ENCODE measurements around the gene ZCWPW1.
"Not testable (repeated sequence)": the region's sequence is repeated elsewhere in the genome, so short reads cannot be mapped to it uniquely, and the experiment has no call there.

ZCWPW1 gene

DNA sequence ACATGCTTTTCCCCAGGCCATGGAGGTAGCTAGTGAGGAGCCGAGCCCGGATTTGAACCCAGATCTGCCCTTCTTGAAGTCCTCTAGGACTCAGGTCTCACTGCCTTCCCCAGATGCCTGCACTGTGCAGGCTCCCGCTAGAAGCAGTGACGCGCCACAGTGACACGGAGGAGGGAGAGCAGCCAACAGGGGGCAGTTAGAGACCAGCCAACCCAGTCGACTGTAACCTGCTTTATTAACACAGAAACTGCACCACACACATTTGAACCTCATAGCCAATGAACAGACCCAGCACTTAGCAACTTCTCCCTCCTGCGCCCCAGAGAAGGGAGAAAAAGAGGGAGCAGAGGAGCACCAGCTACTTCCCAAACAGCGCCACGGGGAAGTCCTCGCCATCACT is 27.8 kb downstream of the ZCWPW1 start:
- DNase-seq (ENCODE audit: low read depth) = no peak

GRCh38 chr7:100400041-100400440 is 28.5 kb downstream of the ZCWPW1 start:
- no peak for DNase-seq (ENCODE audit: low read depth)

DNA sequence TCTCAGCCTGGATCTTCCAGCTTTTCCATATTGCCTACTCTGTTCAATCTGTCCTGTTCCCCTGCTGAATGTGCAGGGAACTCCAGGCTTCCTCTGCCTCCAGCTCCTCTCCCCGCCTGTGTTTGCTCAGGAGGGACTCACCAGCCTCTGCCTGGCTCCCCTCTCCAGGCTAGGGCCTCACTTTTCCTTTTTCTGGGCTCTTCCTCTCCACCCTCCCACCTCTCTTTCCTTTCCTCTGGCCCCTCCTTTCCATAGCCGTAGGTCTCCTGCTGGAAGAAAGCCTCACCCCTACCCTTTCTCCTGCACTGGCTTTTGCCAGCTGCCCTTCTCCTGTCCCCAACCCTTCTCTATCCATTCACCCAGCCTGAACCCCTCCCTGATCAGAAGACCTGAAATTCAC is 30.3 kb downstream of the ZCWPW1 start:
- no peak for DNase-seq (ENCODE audit: low read depth)

DNA sequence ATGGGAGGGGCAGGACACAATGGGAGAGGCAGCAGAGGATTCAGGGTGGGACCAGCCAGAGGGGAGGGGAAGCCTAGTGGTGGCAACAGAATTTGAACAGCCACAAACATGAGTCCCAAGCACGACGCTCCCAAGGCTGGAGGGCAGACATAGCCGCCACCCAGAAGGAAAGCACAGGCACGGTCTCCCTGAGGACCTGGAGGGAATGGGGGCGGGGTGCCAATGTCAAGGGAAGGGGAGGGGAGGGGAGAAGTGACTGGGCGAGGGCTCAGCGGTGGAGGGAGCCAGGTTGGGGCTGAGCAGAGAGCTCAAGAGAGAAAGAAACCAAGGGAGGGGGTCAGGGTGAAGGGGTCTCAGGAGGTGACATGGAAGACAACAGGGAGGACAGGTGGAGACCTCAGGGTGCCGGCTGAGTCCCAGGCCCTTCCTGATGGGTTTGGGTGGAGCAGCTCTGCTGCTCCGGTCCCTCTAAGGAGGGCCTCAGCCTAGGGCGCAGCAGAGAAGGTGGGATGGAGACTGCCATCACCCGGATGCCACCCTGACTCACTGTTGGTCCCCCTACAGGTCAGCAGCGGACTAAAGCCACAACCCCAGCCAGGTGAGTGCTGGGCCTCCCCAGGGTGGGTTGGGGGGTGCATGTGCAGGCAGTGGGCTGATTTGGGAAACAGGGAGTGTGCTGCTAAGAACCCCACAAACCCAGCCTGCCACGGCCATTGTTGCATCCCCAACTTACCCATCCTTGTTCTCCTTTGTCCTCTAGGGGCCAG is 31.0 kb downstream of the ZCWPW1 start:
- DNase-seq (ENCODE audit: low read depth) = no peak

DNA sequence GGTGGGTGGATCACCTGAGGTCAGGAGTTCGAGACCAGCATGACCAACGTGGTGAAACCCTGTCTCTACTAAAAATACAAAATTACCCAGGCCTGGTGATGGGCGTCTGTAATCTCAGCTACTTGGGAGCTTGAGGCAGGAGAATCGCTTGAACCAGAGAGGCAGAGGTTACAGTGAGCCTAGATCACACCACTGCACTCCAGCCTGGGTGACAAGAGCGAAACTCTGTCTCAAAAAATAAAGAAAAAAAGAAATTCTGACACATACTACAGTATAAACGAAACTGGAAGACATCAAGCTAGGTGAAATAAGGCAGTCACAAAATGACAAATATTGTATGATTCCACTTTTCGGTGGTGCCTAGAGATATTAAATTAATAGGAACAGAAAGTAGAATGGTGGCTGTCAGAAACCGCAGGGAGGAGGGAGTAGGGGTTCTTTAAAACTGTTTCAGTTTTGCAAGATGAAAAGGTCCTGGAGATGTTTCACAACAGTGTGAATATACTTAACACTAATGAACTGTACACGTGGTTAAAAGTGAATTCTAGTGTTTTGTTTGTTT is 32.0 kb downstream of the ZCWPW1 start:
- DNase-seq (ENCODE audit: low read depth) = no peak

DNA sequence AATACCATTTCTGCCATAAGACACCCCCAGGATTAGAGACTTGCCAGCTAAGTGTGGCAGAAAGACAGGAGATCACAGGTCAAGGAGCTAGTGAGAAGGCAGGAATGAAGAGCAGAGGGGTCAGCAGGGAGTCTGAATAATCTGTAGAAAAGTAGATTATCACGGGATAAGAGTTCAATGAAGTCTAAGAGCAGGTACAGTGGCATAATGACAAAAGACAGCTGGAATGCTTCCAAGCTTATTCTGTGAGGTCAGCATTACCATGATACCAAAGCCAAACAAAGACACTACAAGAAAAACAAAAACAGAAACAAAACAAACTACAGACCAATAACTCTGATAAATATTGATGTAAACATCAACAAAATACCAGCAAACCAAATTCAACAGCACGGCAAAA is 34.4 kb downstream of the ZCWPW1 start:
- no peak for DNase-seq (ENCODE audit: low read depth)

DNA sequence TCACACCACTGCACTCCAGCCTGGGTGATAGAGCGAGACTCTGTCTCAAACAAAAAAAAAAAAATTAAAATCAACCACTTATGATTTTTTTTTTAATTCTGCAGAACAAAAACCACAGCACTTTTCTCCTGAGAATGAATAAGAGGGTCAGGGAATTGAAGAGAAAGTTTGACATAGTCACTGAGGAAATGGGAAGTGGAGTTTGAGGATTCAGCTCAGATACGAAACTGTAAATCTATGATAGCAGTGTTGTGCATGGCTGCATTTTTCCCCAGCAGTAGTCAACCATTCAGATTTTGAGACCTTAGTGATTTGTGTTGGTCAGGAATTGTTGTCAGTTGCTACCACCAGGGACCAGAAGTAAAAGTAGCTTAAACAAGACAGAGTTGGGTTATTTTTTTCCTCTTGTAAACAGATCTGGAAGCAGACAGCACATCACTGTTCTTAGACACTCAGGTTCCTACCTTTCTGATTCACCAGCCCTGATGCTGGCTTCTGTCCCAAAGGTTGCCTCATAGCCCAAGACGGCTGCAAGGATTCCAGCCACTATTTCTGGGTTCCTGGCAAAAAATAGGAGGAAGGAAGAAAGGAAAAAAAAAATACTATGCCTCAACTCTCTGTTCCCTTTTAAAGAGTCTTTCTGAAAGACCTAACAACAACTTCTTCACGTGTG is 35.1 kb downstream of the ZCWPW1 start:
- no peak for DNase-seq (ENCODE audit: low read depth)

DNA sequence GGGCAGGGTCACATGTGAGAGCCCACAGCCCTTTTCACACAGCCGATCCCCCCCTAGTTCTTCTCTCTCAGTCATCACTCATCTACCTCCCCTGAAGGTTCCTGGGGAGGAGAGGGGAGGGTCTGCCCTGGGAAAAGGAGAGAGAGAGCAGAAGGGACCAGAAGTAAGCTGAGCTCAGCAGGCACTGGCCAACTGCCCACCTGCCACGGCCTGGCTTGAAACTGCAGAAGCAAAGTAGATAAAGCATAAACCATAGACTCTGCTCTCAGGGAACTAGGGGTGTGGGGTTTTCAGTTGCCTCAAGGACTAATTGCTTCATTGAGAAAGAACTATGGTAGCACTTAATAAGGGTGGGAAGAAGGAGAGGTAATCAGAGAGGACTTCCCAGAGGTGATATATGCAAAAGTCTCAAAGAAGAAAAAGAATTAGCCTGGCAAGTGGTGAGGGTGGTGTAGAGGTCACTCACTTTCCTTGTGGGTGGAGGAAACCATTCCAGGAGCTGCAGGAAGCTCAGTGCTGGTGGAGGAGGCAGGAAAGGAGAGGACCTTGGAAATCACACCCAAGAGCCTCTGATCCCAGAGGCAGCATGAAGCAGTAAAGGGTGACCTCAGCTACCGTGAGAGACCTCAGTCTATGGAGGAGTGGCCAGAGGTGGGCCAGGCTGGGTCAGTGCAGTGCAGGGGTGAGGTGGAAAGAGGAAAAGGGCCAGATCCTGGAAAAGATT is 38.1 kb downstream of the ZCWPW1 start:
- DNase-seq (ENCODE audit: low read depth) = no peak

DNA sequence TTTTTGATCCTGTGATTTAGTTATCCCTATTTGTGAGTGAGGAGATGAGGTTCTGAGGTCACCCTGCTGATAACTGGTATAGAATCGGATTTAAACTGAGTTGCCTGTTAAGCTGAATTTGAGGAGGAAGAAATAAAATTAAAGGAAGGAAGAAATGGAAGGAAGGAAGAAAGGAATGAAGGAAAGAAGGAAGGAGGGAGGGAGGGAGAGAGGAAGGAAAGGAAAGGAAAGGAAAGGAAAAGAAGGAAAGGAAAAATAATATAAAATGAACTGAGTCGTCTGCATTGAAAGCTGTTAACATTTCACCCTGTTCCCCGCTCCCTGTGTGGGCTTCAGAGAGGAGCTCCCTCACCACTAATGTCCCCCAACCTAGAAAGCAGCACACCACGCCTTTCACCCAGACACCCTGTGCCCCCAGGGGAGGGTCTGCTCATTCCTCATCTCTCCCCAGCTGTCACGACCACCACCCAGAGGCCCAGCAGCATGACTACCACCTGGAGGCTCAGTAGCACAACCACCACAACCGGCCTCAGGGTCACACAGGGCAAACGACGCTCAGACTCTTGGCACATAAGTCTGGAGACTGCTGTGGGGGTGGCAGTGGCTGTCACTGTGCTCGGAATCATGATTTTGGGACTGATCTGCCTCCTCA is 38.9 kb downstream of the ZCWPW1 start:
- DNase-seq (ENCODE audit: low read depth) = no peak

- DNase-seq (ENCODE audit: low read depth) = no peak
Observed at GRCh38 chr7:100387695-100388094, 40.8 kb downstream of the ZCWPW1 start.

DNA sequence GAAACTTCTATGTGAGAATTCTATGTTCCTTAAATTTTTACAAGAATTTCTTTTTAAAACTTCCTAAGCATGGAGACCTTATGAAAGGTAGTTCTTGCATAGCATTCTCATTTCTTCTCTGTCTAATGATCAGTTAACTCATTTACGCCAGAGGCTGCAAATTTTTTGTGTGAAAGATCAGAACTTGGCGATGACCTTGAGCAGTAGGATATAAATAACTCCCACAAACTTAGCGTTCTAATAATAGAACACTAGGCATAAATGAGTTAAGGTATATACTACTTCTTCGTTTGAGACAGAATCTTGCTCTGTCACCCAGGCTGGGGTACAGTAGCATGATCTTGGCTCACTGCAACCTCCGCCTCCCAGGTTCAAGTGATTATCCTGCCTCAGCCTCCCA is 41.6 kb downstream of the ZCWPW1 start:
- DNase-seq (ENCODE audit: low read depth) = no peak

DNA sequence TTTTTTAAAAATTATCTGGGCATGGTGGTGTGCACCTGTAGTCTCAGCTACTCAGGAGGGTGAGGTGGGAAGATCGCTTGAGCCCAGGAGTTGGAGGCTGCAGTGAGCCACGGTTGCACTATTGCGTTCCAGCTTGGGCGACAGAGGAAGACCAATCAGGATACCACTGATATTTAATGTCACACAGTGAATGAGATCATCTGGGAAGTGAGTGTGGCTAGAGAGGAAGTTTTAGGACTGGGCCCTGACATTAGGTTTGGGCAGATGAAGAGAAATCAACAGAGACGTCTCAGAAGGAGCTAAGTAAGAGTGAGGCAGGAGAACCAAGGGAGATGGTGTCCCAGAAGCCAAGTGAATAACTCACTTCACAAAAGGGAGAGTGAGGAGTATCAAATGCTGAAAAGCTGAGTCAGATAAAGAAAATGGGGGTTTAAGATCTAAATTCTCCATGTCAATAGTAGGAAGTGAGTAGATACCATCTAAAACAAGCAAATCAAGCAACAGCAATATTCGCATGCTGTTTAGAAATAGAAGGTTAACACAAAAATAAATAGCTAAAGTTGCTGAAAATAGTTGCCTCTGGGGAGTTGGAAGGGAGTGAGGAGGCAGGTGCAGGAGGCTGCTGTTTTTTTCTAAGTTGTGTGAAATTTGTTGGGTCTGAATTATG is 43.7 kb downstream of the ZCWPW1 start:
- no peak for DNase-seq (ENCODE audit: low read depth)

DNA sequence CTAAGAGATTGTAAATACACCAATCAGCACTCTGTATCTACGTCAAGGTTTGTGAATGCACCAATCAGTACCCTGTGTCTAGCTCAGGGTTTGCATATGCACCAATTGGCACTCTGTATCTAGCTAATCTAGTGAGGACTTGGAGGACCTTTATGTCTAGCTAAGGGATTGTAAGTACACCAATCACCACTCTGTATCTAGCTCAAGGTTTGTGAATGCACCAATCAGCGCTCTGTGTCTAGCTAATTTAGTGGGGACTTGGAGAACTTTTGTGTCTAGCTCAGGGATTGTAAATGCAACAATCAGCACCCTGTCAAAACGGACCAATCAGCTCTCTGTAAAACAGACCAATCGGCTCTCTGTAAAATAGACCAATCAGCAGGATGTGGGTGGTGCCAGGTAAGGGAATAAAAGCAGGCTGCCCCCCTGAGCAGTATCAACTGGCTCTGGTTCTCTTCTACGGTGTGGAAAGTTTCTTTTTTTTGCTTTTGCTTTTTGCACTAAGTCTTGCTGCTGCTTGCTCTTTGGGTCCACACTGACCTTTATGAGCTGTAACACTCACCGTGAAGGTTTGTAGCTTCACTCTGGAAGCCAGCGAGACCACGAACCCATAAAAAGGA is 46.2 kb downstream of the ZCWPW1 start:
- DNase-seq (ENCODE audit: low read depth) = not testable (repeated sequence)

- not testable (repeated sequence) for DNase-seq (ENCODE audit: low read depth)
Observed at GRCh38 chr7:100381531-100382233, 46.8 kb downstream of the ZCWPW1 start.

- DNase-seq (ENCODE audit: low read depth) = no peak
Observed at GRCh38 chr7:100380196-100380595, 48.3 kb downstream of the ZCWPW1 start.

DNA sequence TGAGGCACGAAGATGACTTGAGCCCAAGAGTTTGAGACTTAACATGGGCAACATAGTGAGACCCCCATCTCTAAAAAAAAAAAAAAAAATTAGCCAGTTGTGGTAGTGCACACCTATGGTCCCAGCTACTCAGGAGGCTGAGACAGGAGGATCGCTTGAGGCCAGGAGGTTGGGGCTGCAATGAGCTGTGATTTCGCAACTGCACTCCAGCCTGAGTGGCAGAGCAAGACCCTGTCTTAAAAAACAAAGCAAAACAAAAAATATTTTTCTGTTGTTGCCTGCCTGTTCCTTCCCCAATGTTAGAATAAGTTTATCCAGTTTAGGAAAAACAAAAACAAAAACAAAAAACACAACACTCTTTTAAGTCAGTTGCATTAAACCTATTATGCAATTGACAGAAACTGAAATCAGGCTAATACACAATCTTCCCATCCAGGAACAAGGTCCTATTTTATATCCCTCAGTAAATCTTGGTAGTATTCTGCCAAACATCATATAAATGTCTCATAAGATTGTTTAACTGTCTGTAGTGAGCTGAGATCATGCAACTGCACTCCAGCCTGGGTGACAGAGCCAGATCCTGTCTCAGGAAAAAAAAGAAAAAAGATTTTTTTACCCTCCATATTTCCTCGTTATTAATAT is 50.3 kb downstream of the ZCWPW1 start:
- DNase-seq (ENCODE audit: low read depth) = no peak

- DNase-seq (ENCODE audit: low read depth) = no peak
Observed at GRCh38 chr7:100376066-100376465, 52.4 kb downstream of the ZCWPW1 start.

DNA sequence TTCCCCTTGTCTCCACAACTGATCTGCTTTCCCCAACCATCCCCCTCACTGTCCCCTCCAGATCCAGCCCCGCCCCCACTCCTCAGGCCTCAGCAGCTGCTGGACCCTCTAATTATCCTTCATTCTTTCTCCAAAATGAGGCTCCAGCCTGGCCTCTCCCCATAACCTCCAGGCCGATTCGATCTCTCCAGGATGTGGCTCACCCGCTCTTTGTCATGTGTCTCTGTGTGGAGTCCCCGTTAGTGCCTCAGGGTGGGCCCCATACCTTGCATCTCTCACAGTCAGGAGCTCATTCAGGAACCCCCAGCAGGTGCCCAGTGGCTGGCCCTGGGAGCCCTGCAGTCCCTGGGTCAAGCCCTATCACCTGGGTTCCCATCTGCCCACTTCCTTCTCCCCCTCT is 53.9 kb downstream of the ZCWPW1 start:
- DNase-seq (ENCODE audit: low read depth) = no peak

GRCh38 chr7:100373870-100374598 is 54.5 kb downstream of the ZCWPW1 start:
- DNase-seq (ENCODE audit: low read depth) = not testable (repeated sequence)

All from stimulated activated CD8-positive, alpha-beta memory T cell treated with anti-CD3 and anti-CD28 coated beads, Interleukin-12 subunit alpha, Interleukin-12 subunit beta, amount 100 ng/mL, for 4 hours (primary cell).